WTC11 (cell line): ENCODE data around the gene TAPBPL. TPM values are rescaled to one million over a fixed set of nuclear protein-coding genes. Genes with fewer than 3 reads are reported as not detected.

Source experiments
- ATAC-seq: fragments of 200-7000 bp; cut with Tn5 transposase; 2 replicates; pipeline ENCODE4 v1.10.0; 2021; ENCODE audit warnings: mild to moderate bottlenecking, moderate library complexity
- CTCF ChIA-PET: fragments of 300-600 bp; sonication (Branson Sonifier 250); formaldehyde crosslinking; loops from one replicate; lab custom pipeline; 2021; ENCODE audit warnings: antibody characterized with exemption; lab: Charles Lee
- POLR2A ChIA-PET: fragments of 350-600 bp; sonication (Branson Sonifier 250); formaldehyde crosslinking; loops from one replicate; lab custom pipeline; 2021; ENCODE audit warnings: antibody characterized with exemption; lab: Charles Lee
- DNase-seq: peaks from one replicate; pipeline ENCODE4 v3.0.0; 2021; ENCODE audit warnings: low spot score
- H3K27ac Mint-ChIP-seq: 2 replicates; pipeline ENCODE4 v1.8.0; 2021; ENCODE audit warnings: mixed read lengths
- H3K27me3 Mint-ChIP-seq: 2 replicates; pipeline ENCODE4 v1.8.0; 2021; ENCODE audit warnings: low read depth, mild to moderate bottlenecking, moderate library complexity, mixed read lengths
- H3K36me3 Mint-ChIP-seq: 2 replicates; pipeline ENCODE4 v1.8.0; 2021; ENCODE audit warnings: mixed read lengths
- H3K4me1 Mint-ChIP-seq: 2 replicates; pipeline ENCODE4 v1.8.0; 2022; ENCODE audit warnings: mixed read lengths
- H3K4me3 Mint-ChIP-seq: 2 replicates; pipeline ENCODE4 v1.8.0; 2021; ENCODE audit warnings: mild to moderate bottlenecking, moderate library complexity, mixed read lengths
- H3K9me3 Mint-ChIP-seq: 2 replicates; pipeline ENCODE4 v1.8.0; 2021; ENCODE audit warnings: mixed read lengths
- AR ChIP-seq: fragments of 250-450 bp; sonication (Bioruptor Pico); IDR thresholded peaks from 2 replicates; pipeline ENCODE4 v1.9.0; 2021; ENCODE audit warnings: mild to moderate bottlenecking
- ELF4 ChIP-seq: sonication (generic); formaldehyde crosslinking; IDR thresholded peaks from 2 replicates; pipeline ENCODE4 v1.8.1; 2022; ENCODE audit warnings: low read depth, mild to moderate bottlenecking, moderate library complexity, missing genetic modification reagents
- ERG ChIP-seq: fragments of 250-450 bp; sonication (Bioruptor Pico); IDR thresholded peaks from 2 replicates; pipeline ENCODE4 v1.8.0; 2021; ENCODE audit warnings: mild to moderate bottlenecking
- FOXJ3 ChIP-seq: sonication (generic); formaldehyde crosslinking; IDR thresholded peaks from 2 replicates; pipeline ENCODE4 v1.9.0; 2021; ENCODE audit warnings: missing genetic modification reagents, mild to moderate bottlenecking, borderline replicate concordance
- FOXP4 ChIP-seq: sonication (generic); formaldehyde crosslinking; IDR thresholded peaks from 2 replicates; pipeline ENCODE4 v1.8.0; 2022; ENCODE audit warnings: mild to moderate bottlenecking, missing genetic modification reagents
- GABPB1 ChIP-seq: sonication (generic); formaldehyde crosslinking; IDR thresholded peaks from 2 replicates; pipeline ENCODE4 v1.8.1; 2023; ENCODE audit warnings: mild to moderate bottlenecking, missing genetic modification reagents
- GRHL2 ChIP-seq: fragments of 250-450 bp; sonication (Bioruptor Pico); IDR thresholded peaks from 2 replicates; pipeline ENCODE4 v1.8.0; 2022; ENCODE audit warnings: mild to moderate bottlenecking, moderate library complexity; ENCODE audit not compliant: insufficient replicate concordance, severe bottlenecking
- IRF2 ChIP-seq: sonication (generic); formaldehyde crosslinking; IDR thresholded peaks from 2 replicates; pipeline ENCODE4 v1.8.0; 2022; ENCODE audit warnings: low read depth, missing genetic modification reagents, borderline replicate concordance
- MXD4 ChIP-seq: fragments of 250-450 bp; sonication (Bioruptor Pico); IDR thresholded peaks from 2 replicates; pipeline ENCODE4 v1.8.0; 2021; ENCODE audit warnings: mild to moderate bottlenecking, moderate library complexity, borderline replicate concordance
- NFE2L1 ChIP-seq: sonication (generic); formaldehyde crosslinking; IDR thresholded peaks from 2 replicates; pipeline ENCODE4 v1.8.1; 2023; ENCODE audit warnings: missing genetic modification reagents
- NFYB ChIP-seq: sonication (generic); formaldehyde crosslinking; conservative IDR thresholded peaks from 2 replicates; pipeline ENCODE4 v1.8.0; 2022; ENCODE audit warnings: low read depth, missing genetic modification reagents
- PRDM15 ChIP-seq: sonication (generic); formaldehyde crosslinking; IDR thresholded peaks from 2 replicates; pipeline ENCODE4 v1.8.0; 2022; ENCODE audit warnings: missing genetic modification reagents
- PREB ChIP-seq: sonication (generic); formaldehyde crosslinking; IDR thresholded peaks from 2 replicates; pipeline ENCODE4 v1.8.1; 2022; ENCODE audit warnings: mild to moderate bottlenecking, missing genetic modification reagents, moderate library complexity, borderline replicate concordance
- RELA ChIP-seq: sonication (generic); formaldehyde crosslinking; IDR thresholded peaks from 2 replicates; pipeline ENCODE4 v1.8.1; 2022; ENCODE audit warnings: missing genetic modification reagents, mild to moderate bottlenecking, borderline replicate concordance
- SMAD3 ChIP-seq: sonication (generic); formaldehyde crosslinking; IDR thresholded peaks from 2 replicates; pipeline ENCODE4 v1.8.0; 2022; ENCODE audit warnings: missing genetic modification reagents, mild to moderate bottlenecking, borderline replicate concordance
- TEAD1 ChIP-seq: sonication (generic); formaldehyde crosslinking; IDR thresholded peaks from 2 replicates; pipeline ENCODE4 v1.8.0; 2022; ENCODE audit warnings: mild to moderate bottlenecking, missing genetic modification reagents
- TP53 ChIP-seq: sonication (generic); formaldehyde crosslinking; IDR thresholded peaks from 2 replicates; pipeline ENCODE4 v1.8.1; 2023; ENCODE audit warnings: mild to moderate bottlenecking, missing genetic modification reagents
- ZMAT4 ChIP-seq: fragments of 250-450 bp; sonication (Bioruptor Pico); IDR thresholded peaks from 2 replicates; pipeline ENCODE4 v1.9.0; 2021; ENCODE audit warnings: mild to moderate bottlenecking
- ZNF416 ChIP-seq: fragments of 250-450 bp; sonication (Bioruptor Pico); IDR thresholded peaks from 2 replicates; pipeline ENCODE4 v1.9.0; 2021; ENCODE audit warnings: mild to moderate bottlenecking, inconsistent platforms
- ZNF425 ChIP-seq: fragments of 250-450 bp; sonication (Bioruptor Pico); conservative IDR thresholded peaks from 2 replicates; pipeline ENCODE4 v1.9.0; 2021; ENCODE audit warnings: mild to moderate bottlenecking
- total RNA-seq: library from RNA; stranded (reverse); gene quantifications from 3 replicates; pipeline ENCODE4 v1.2.3, GENCODE V29; 2021

Gene TAPBPL
- total RNA-seq, 1 experiment from 2014 or later = 1.3 TPM

- TF ChIP-seq AR (CRISPR knock-in tag) (no peak), ZNF425 (no peak), ZMAT4 (CRISPR knock-in tag) (no peak), NFE2L1 (no peak), ELF4 (CRISPR knock-in tag) (no peak), ERG (no peak), GRHL2 (CRISPR knock-in tag) (no peak), PREB (CRISPR knock-in tag) (no peak), RELA (no peak), TP53 (no peak), PRDM15 (no peak), GABPB1 (no peak), MXD4 (CRISPR knock-in tag) (no peak), FOXJ3 (CRISPR knock-in tag) (no peak), IRF2 (CRISPR knock-in tag) (no peak), NFYB (no peak), TEAD1 (no peak), FOXP4 (CRISPR knock-in tag) (no peak), SMAD3 (CRISPR knock-in tag) (no peak), ZNF416 (CRISPR knock-in tag) (no peak)
- Mint-ChIP-seq H3K27me3 (no peaks in the 10 kb centered on the region), H3K36me3 (peaks cover 61% of the 10 kb centered on the region), H3K4me3 (no peak overlapping the region), H3K4me1 (peaks cover 9% of the 10 kb centered on the region; the same call in 1 of the 2 replicates), H3K27ac (no peak overlapping the region), H3K9me3 (no peaks in the 10 kb centered on the region)
- ATAC-seq (no peak), DNase-seq (peak; percentile 6)
- ChIA-PET CTCF (interaction anchor here (1.0 to 3.2 kb wide), 4 partner anchors 40 to 141 kb away, joined by 3 to 59 read pairs (median 4); no protein-coding TSS in a partner anchor), POLR2A (no interaction called here)
Measured at GRCh38 chr12:6463858-6464257, 12.0 kb downstream of the TAPBPL start.
